C4-2B (cell line): ENCODE data around the gene TEX2.
"Not testable (repeated sequence)": the region's sequence is repeated elsewhere in the genome, so short reads cannot be mapped to it uniquely, and the experiment has no call there.

ENCODE experiments used
- H3K27ac ChIP-seq: fragments of 450-650 bp; 2 replicates; pipeline ENCODE4 v1.5.1; 2017
- CTCF ChIP-seq: fragments of 450-650 bp; conservative IDR thresholded peaks from 2 replicates; pipeline ENCODE4 v1.5.1; 2017; ENCODE audit warnings: mild to moderate bottlenecking
- ZFX ChIP-seq: fragments of 450-650 bp; IDR thresholded peaks from 2 replicates; pipeline ENCODE4 v1.6.1; 2017

Gene TEX2

GRCh38 chr17:64223931-64224629 is 39.0 kb downstream of the TEX2 start:
- TF ChIP-seq CTCF = no peak
- no peak for TF ChIP-seq ZFX
- H3K27ac ChIP-seq = peak overlapping the region; percentile 96

- TF ChIP-seq ZFX (no peak), CTCF (no peak)
- peak overlapping the region; percentile 96 for H3K27ac ChIP-seq
These were observed 39.8 kb downstream of the TEX2 start for GRCh38 chr17:64223283-64223682.

GRCh38 chr17:64221679-64222078 is 41.4 kb downstream of the TEX2 start:
- TF ChIP-seq ZFX (no peak), CTCF (no peak)
- H3K27ac ChIP-seq = peak overlapping the region; percentile 88

- not testable (repeated sequence) for H3K27ac ChIP-seq
These were observed 42.5 kb downstream of the TEX2 start for GRCh38 chr17:64220604-64221003.

- no peak overlapping the region; the same call in 1 of the 2 replicates for H3K27ac ChIP-seq
- no peak for TF ChIP-seq CTCF
- no peak for TF ChIP-seq ZFX
These were observed 43.5 kb downstream of the TEX2 start for GRCh38 chr17:64219571-64219970.

- TF ChIP-seq ZFX (no peak), CTCF (no peak)
- peak overlapping the region; percentile 56; the same call in 1 of the 2 replicates for H3K27ac ChIP-seq
These were observed 45.0 kb downstream of the TEX2 start for GRCh38 chr17:64218066-64218465.

GRCh38 chr17:64217249-64217691 is 45.8 kb downstream of the TEX2 start:
- peak overlapping the region; percentile 56 for H3K27ac ChIP-seq
- TF ChIP-seq ZFX = no peak
- TF ChIP-seq CTCF = no peak
